C4-2B (cell line): ENCODE results near the gene ADAM12.

Experiments used
- H3K27ac ChIP-seq: fragments of 450-650 bp; 2 replicates; pipeline ENCODE4 v1.5.1; 2017
- ZFX ChIP-seq: fragments of 450-650 bp; IDR thresholded peaks from 2 replicates; pipeline ENCODE4 v1.6.1; 2017
- TF ChIP-seq, protein P1 (sequence below): fragments of 450-650 bp; conservative IDR thresholded peaks from 2 replicates; pipeline ENCODE4 v1.5.1; 2017; ENCODE audit warnings: mild to moderate bottlenecking

Gene ADAM12

GRCh38 chr10:126264102-126265018, 123.9 kb downstream of the ADAM12 start:
- no peak overlapping the region for H3K27ac ChIP-seq
- TF ChIP-seq, protein P1, sequence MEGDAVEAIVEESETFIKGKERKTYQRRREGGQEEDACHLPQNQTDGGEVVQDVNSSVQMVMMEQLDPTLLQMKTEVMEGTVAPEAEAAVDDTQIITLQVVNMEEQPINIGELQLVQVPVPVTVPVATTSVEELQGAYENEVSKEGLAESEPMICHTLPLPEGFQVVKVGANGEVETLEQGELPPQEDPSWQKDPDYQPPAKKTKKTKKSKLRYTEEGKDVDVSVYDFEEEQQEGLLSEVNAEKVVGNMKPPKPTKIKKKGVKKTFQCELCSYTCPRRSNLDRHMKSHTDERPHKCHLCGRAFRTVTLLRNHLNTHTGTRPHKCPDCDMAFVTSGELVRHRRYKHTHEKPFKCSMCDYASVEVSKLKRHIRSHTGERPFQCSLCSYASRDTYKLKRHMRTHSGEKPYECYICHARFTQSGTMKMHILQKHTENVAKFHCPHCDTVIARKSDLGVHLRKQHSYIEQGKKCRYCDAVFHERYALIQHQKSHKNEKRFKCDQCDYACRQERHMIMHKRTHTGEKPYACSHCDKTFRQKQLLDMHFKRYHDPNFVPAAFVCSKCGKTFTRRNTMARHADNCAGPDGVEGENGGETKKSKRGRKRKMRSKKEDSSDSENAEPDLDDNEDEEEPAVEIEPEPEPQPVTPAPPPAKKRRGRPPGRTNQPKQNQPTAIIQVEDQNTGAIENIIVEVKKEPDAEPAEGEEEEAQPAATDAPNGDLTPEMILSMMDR = no peak
- no peak for TF ChIP-seq ZFX

- no peak overlapping the region for H3K27ac ChIP-seq
- TF ChIP-seq, protein P1 = no peak
- TF ChIP-seq ZFX = no peak
Measured at GRCh38 chr10:126263006-126263676, 125.1 kb downstream of the ADAM12 start.

DNA sequence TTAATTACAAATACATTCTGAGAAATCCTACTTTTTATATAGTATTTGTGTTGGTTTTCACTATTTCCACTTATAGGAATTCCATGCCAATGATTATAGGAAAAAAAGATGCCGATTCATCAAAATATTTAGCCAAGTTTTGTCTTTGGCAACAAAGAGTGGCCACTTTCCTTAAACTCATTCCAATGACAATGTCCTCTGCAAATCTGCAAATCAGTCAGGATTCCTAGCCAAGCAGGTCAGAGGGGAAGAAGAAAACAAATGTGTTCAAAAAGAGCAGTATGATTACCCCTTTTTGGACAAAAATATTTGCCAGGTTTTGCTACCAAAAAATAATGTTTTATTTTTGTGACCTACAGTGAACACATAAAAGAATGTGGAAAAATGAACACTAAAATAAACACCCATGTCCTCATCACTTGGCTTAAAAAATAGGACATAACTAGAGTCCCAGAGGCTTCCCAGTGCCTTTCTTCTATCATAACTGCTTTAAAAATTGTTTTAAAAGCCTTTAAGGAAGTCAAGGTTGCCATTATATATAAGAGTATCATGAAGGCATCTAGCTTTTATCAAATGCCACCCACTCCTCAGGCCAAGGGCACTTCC, 125.9 kb downstream of the ADAM12 start:
- TF ChIP-seq, protein P1 = no peak
- TF ChIP-seq ZFX = no peak
- no peak overlapping the region for H3K27ac ChIP-seq

- TF ChIP-seq, protein P1 = no peak
- no peak for TF ChIP-seq ZFX
- H3K27ac ChIP-seq = no peak overlapping the region
Measured at GRCh38 chr10:126259760-126260479, 128.4 kb downstream of the ADAM12 start.

DNA sequence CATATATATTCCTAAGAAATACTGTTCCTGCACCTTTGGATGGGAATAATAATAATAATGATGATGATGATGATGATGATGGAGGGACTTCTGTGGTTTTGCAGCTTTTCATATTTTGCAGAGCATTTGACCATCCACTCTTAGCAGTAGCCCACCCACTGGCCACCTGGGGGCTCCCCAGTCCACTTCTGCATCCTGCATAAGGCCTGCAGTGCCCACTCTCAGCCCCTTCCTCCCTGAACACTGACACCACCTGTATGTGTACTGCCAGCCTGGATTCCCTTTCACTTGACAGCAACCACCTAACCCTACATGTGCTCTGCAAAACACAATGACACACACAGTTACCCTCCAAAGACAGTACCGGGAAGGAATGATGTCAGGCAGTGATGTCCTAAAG, 131.4 kb downstream of the ADAM12 start:
- TF ChIP-seq, protein P1 = no peak
- no peak for TF ChIP-seq ZFX
- H3K27ac ChIP-seq = no peak overlapping the region

- H3K27ac ChIP-seq = no peak overlapping the region
- TF ChIP-seq, protein P1 = no peak
- TF ChIP-seq ZFX = no peak
Measured at GRCh38 chr10:126255313-126255712, 133.0 kb downstream of the ADAM12 start.
